ENCODE results near the gene MRGPRF.

MRGPRF gene

GRCh38 chr11:69050592-69051380, 37.7 kb upstream of the MRGPRF start:
- no peak for DNase-seq (ENCODE audit: low spot score)

GRCh38 chr11:69049490-69049867, 36.4 kb upstream of the MRGPRF start:
- DNase-seq (ENCODE audit: low spot score), result peak; percentile 3

- peak; percentile 92 for DNase-seq (ENCODE audit: low spot score)
Observed at GRCh38 chr11:69048694-69049489, 35.8 kb upstream of the MRGPRF start, which contains the start of gene TPCN2. TSS of gene TPCN2 (plus strand) at chr11:69048932. CDS start at chr11:69048998, 66 bp downstream.

GRCh38 chr11:69048031-69048693, 35.1 kb upstream of the MRGPRF start:
- DNase-seq (ENCODE audit: low spot score), result peak; percentile 17

- peak; percentile 40 for DNase-seq (ENCODE audit: low spot score)
Observed at GRCh38 chr11:69044111-69045013, 31.3 kb upstream of the MRGPRF start.

GRCh38 chr11:69041516-69041915, 28.5 kb upstream of the MRGPRF start:
- DNase-seq (ENCODE audit: low spot score), result no peak

- no peak for DNase-seq (ENCODE audit: low spot score)
Observed at GRCh38 chr11:69040581-69041260, 27.7 kb upstream of the MRGPRF start.

GRCh38 chr11:69040051-69040450, 27.0 kb upstream of the MRGPRF start:
- DNase-seq (ENCODE audit: low spot score), result no peak

GRCh38 chr11:69039501-69039900, 26.5 kb upstream of the MRGPRF start:
- DNase-seq (ENCODE audit: low spot score), result no peak

- no peak for DNase-seq (ENCODE audit: low spot score)
Observed at GRCh38 chr11:69037544-69037943, 24.5 kb upstream of the MRGPRF start.

GRCh38 chr11:69037074-69037473, 24.0 kb upstream of the MRGPRF start:
- DNase-seq (ENCODE audit: low spot score), result no peak

- DNase-seq (ENCODE audit: low spot score), result no peak
Observed at GRCh38 chr11:69035946-69036340, 22.9 kb upstream of the MRGPRF start.

- no peak for DNase-seq (ENCODE audit: low spot score)
Observed at GRCh38 chr11:69035150-69035945, 22.3 kb upstream of the MRGPRF start.

GRCh38 chr11:69034123-69034867, 21.2 kb upstream of the MRGPRF start:
- DNase-seq (ENCODE audit: low spot score), result no peak

- DNase-seq (ENCODE audit: low spot score), result no peak
Observed at GRCh38 chr11:69033431-69033830, 20.4 kb upstream of the MRGPRF start.

- no peak for DNase-seq (ENCODE audit: low spot score)
Observed at GRCh38 chr11:69032833-69033232, 19.8 kb upstream of the MRGPRF start.

- DNase-seq (ENCODE audit: low spot score), result no peak
Observed at GRCh38 chr11:69030301-69030700, 17.3 kb upstream of the MRGPRF start.

- DNase-seq (ENCODE audit: low spot score), result no peak
Observed at GRCh38 chr11:69027704-69028372, 14.8 kb upstream of the MRGPRF start.

- DNase-seq (ENCODE audit: low spot score), result no peak
Observed at GRCh38 chr11:69024509-69024908, 11.5 kb upstream of the MRGPRF start.
